CD4-positive, CD25-positive, alpha-beta regulatory T cell (primary cell): ENCODE data around the gene LTF. TPM values are rescaled to one million over a fixed set of nuclear protein-coding genes. Genes with fewer than 3 reads are reported as not detected.
A peak's percentile ranks its signal among the peaks of the same experiment; 100 is the strongest.
"Not testable (repeated sequence)": the region's sequence is repeated elsewhere in the genome, so short reads cannot be mapped to it uniquely, and the experiment has no call there.

Experiments
- ATAC-seq, 2 donors: fragments of 150-1000 bp; cut with Tn5 transposase; one replicate each; pipeline ENCODE4 v1.10.0; 2021; ENCODE audit warnings: low read depth in 2 of 2, moderate number of reproducible peaks in 2 of 2, moderate library complexity in 1 of 2
- DNase-seq, 3 donors: peaks; one replicate each; pipeline versions ENCODE4 v3.0.0 to v3.0.0-alpha.2; 2012 to 2022; ENCODE audit warnings: mixed read lengths in 1 of 3
- H3K27ac ChIP-seq: one replicate; pipeline ENCODE4 v1.7.0; 2013; ENCODE audit warnings: mild to moderate bottlenecking, low read length; ENCODE audit not compliant: insufficient read depth, poor library complexity, severe bottlenecking
- H3K27me3 ChIP-seq: one replicate; pipeline ENCODE4 v1.7.0; 2013; ENCODE audit warnings: low read length; ENCODE audit not compliant: control insufficient read depth, insufficient read depth
- H3K36me3 ChIP-seq: one replicate; pipeline ENCODE4 v1.7.0; 2013; ENCODE audit warnings: mild to moderate bottlenecking, low read length, moderate library complexity; ENCODE audit not compliant: control insufficient read depth, insufficient read depth
- H3K4me1 ChIP-seq: 2 replicates; pipeline ENCODE4 v1.7.0; 2013; ENCODE audit warnings: mild to moderate bottlenecking, low read length; ENCODE audit not compliant: insufficient read depth, control insufficient read depth, poor library complexity, severe bottlenecking
- H3K4me3 ChIP-seq: one replicate; pipeline ENCODE4 v1.7.0; 2013; ENCODE audit warnings: low read depth, mild to moderate bottlenecking, low read length, moderate library complexity
- H3K9me3 ChIP-seq, 2 experiments: 1 replicate in 1 of 2; 2 replicates in 1 of 2; pipeline ENCODE4 v1.7.0; 2013; ENCODE audit warnings: low read length in 2 of 2, mild to moderate bottlenecking in 1 of 2, moderate library complexity in 1 of 2; ENCODE audit not compliant: control insufficient read depth in 2 of 2
- H3K27ac Mint-ChIP-seq, 3 donors: one replicate each; pipeline ENCODE4 v1.8.0; 2020 to 2022; ENCODE audit warnings: mild to moderate bottlenecking in 3 of 3, mixed read lengths in 3 of 3, moderate library complexity in 2 of 3
- H3K27me3 Mint-ChIP-seq: one replicate; pipeline ENCODE4 v1.8.0; 2022; ENCODE audit warnings: mild to moderate bottlenecking, mixed read lengths
- H3K36me3 Mint-ChIP-seq: one replicate; pipeline ENCODE4 v1.8.0; 2020; ENCODE audit warnings: mixed read lengths
- H3K4me1 Mint-ChIP-seq, 4 donors: one replicate each; pipeline ENCODE4 v1.8.0; 2020 to 2022; ENCODE audit warnings: mixed read lengths in 4 of 4, mild to moderate bottlenecking in 1 of 4
- H3K4me3 Mint-ChIP-seq, 4 donors: one replicate each; pipeline ENCODE4 v1.8.0; 2020 to 2022; ENCODE audit warnings: mild to moderate bottlenecking in 4 of 4, mixed read lengths in 4 of 4, moderate library complexity in 3 of 4
- H3K9me3 Mint-ChIP-seq, 7 donors: one replicate each; pipeline ENCODE4 v1.8.0; 2020 to 2022; ENCODE audit warnings: mixed read lengths in 7 of 7, mild to moderate bottlenecking in 3 of 7, moderate library complexity in 2 of 7
- polyA plus RNA-seq, 4 donors: library from polyadenylated mRNA; unstranded; fragments of 300-500 nt; fragmentation: Illumina TruSeq; gene quantifications; one replicate each; pipeline ENCODE4 v1.2.3, GENCODE V29; 2021
- total RNA-seq: library from RNA; stranded (reverse); gene quantifications from one replicate; pipeline ENCODE4 v1.2.3, GENCODE V29; 2022

Gene LTF
- total and polyA plus RNA-seq, 5 donors from 2014 or later, result not detected

DNA sequence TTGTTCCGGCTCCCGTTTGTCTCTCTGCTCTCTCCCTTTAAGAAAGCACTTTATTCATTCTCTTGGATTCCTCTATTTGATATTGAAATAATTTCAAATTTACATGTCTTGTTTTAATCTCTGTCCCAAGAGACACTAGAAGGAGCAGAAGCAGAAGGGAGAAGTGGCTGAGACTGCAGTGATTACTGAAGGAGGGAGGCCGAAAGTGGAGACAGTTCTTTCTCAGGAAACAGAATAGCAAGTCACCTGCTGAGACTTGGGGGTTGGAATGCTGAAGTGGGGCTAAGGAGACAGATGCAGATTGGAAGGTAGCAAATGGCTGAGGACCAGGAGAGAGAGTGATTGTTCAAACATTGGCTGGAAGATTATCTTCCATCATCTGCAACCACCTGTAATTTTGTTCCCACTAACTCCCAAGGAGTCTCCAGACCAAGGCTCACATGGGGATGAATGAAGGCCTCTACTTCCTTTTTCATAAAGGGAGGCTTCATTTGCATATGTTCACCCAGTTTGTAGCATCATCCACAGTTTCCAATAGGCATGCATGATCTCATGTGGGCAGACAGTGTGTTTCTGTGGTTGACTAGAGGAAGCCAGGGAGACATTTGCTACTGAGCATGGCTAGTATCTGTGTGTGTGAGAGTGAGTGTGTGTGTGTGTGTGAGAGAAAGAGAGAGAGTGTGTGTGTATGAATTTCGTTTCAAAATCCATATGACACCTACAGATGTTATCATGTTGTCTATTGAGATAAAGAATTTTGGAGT, 24.0 kb downstream of the LTF start:
- peaks cover 8 to 11% (median 9%) of the 10 kb centered on the region in 4 donors for H3K4me1 Mint-ChIP-seq
- Histone ChIP-seq H3K27ac (no peak overlapping the region), H3K27me3 (no peaks in the 10 kb centered on the region), H3K4me1 (no peaks in the 10 kb centered on the region), H3K36me3 (no peaks in the 10 kb centered on the region), H3K9me3 (no peaks in the 10 kb centered on the region), H3K4me3 (no peak overlapping the region)
- no peaks in the 10 kb centered on the region for H3K27me3 Mint-ChIP-seq
- H3K4me3 Mint-ChIP-seq, result no peak overlapping the region
- ATAC-seq (peak; percentile 64 to 83), DNase-seq (peak in 1 of 3 donors; percentile 52)
- no peaks in the 10 kb centered on the region for H3K36me3 Mint-ChIP-seq
- peak overlapping the region; percentile 21 to 45 (median 34) for H3K27ac Mint-ChIP-seq
- H3K9me3 Mint-ChIP-seq, result peaks cover 0 to 2% (median 0%) of the 10 kb centered on the region in 7 donors

DNA sequence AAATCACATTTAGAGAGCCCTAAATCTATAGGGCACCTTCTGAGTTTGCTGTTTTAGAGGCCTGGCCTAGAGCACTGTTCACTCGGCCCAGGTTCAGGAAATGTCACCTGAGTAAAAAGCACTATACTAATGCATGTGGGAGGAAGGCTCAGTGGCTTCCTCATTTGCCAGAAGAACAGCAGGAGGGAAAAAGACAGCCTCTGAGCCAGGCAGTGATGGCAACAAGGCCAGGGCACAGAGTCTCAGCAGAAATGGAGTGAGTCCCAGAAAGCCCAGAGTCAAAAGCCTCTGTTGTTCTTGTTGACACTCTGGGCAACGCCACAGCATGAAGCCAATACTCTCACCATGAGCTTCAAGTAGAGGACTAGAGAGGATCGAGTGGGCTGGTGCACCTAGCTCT, 25.9 kb downstream of the LTF start:
- Mint-ChIP-seq H3K9me3 (peaks cover 0 to 2% (median 0%) of the 10 kb centered on the region in 7 donors), H3K4me3 (no peak overlapping the region), H3K27ac (no peak overlapping the region), H3K27me3 (no peaks in the 10 kb centered on the region), H3K36me3 (no peaks in the 10 kb centered on the region), H3K4me1 (peaks cover 8 to 11% (median 10%) of the 10 kb centered on the region in 4 donors)
- Histone ChIP-seq H3K9me3 (no peaks in the 10 kb centered on the region), H3K4me1 (no peaks in the 10 kb centered on the region), H3K27me3 (no peaks in the 10 kb centered on the region), H3K27ac (no peak overlapping the region), H3K36me3 (no peaks in the 10 kb centered on the region), H3K4me3 (no peak overlapping the region)
- no peak for DNase-seq
- no peak for ATAC-seq

DNA sequence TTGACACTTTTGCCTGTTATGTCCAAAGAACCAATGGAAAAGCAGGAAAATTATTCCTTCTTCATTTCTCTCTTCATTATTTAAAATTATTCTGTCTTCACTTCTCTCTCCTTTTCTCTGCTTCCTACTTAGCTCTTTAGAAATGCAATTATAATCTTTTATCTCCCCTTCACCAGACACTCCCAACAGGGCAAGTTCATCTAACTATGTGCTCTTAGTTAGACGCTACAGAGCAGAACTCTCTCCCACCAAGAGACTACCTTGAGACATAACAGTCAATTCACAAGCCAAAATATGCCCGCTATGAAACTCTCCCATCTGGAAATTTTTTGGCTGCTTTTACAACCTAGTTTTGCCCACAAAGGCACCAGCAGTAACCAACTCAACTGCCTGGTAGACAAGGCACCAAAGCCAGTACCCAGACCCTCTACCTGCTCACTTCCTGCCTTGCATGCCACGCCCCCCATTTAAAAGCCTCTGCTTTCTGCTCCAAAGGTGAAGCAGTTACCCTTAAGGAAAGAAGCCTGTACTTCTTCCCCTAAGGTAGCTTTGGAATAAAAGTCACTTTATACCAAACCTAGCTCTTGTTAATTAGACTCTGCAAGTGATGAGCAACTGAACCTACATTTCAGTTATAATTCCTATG, 29.5 kb downstream of the LTF start:
- ATAC-seq, result no peak
- Histone ChIP-seq H3K36me3 (no peaks in the 10 kb centered on the region), H3K9me3 (peaks cover 0 to 2% of the 10 kb centered on the region in 2 experiments), H3K27ac (no peak overlapping the region), H3K27me3 (no peaks in the 10 kb centered on the region), H3K4me1 (no peaks in the 10 kb centered on the region), H3K4me3 (no peak overlapping the region)
- Mint-ChIP-seq H3K4me3 (no peak overlapping the region), H3K27me3 (peaks cover 11% of the 10 kb centered on the region), H3K27ac (peak overlapping the region in 1 of 3 donors; percentile 44), H3K4me1 (peaks cover 0 to 2% (median 0%) of the 10 kb centered on the region in 4 donors), H3K36me3 (peaks cover 6% of the 10 kb centered on the region), H3K9me3 (peaks cover 0 to 12% (median 4%) of the 10 kb centered on the region in 7 donors)
- peak in 1 of 3 donors; percentile 26 for DNase-seq

DNA sequence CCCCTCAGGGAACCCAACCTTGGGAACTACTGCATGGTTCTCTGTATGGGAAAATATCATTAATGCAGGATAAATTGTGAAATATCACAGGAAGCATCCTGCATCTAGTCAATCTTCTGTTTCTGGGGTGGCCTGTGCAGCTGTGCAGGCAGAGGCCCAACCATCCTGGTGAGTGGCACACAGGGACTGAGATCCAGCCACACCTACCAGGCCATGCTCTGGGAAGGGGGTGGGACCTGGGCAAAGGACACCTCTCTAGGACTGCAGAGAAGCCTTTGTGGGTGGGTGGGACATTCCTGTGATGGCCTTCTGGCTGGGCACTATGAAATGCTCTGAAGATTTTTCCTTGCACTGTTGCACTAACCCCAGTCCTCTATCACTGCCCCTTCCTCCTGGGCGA, 30.9 kb downstream of the LTF start:
- no peaks in the 10 kb centered on the region for H3K36me3 ChIP-seq
- no peak overlapping the region for H3K4me3 ChIP-seq
- Mint-ChIP-seq H3K27me3 (peaks cover 12% of the 10 kb centered on the region), H3K27ac (no peak overlapping the region), H3K4me1 (peaks cover 0 to 2% (median 0%) of the 10 kb centered on the region in 4 donors), H3K9me3 (peaks cover 0 to 12% (median 4%) of the 10 kb centered on the region in 7 donors), H3K36me3 (peaks cover 6% of the 10 kb centered on the region), H3K4me3 (no peak overlapping the region)
- no peaks in the 10 kb centered on the region for H3K4me1 ChIP-seq
- no peak for ATAC-seq
- peaks cover 0 to 2% of the 10 kb centered on the region in 2 experiments for H3K9me3 ChIP-seq
- no peaks in the 10 kb centered on the region for H3K27me3 ChIP-seq
- DNase-seq, result no peak
- H3K27ac ChIP-seq, result no peak overlapping the region

DNA sequence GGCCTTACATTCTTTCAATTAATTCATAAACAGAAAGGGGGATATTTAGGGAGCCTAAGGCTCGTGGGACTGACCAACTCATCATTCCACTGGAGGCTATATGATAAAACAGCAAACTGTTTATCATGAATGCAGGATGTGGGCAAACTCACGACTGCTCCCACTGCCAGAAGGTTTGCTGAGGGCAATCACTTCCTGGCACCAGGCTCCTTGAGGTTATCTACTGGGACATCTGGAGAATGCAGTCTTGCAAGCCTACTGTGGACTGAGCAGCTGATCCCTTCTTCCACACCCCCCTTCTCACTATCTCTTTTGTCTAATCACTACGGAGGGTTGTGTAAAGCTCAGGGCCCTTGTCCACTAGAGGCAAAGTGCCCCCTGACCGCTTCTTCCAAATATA, 31.6 kb downstream of the LTF start:
- not testable (repeated sequence) for H3K36me3 ChIP-seq, H3K36me3 Mint-ChIP-seq
- H3K9me3 Mint-ChIP-seq, result peaks cover 0 to 12% (median 4%) of the 10 kb centered on the region in 7 donors

DNA sequence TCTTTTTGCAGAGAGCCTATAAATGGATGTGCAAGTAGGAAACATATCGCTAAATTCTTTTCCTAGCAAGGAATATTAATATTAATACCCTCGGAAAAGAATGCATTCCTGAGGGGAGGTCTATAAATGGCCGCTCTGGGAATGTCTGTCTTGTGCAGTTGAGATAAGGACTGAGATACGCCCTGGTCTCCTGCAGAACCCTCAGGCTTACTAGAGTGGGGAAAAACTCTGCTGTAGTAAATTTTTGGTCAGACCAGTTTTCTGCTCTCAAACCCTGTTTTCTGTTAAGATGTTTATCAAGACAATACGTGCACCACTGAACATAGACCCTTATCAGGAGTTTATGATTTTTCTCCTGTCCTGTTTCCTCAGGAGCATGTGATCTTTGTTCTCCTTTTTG, 32.8 kb downstream of the LTF start:
- H3K36me3 Mint-ChIP-seq, DNase-seq, H3K4me3 Mint-ChIP-seq, H3K27ac Mint-ChIP-seq, H3K9me3 ChIP-seq, H3K36me3 ChIP-seq, ATAC-seq, H3K4me3 ChIP-seq, H3K4me1 ChIP-seq, H3K27ac ChIP-seq, H3K4me1 Mint-ChIP-seq, H3K27me3 ChIP-seq: not testable (repeated sequence)
- peaks cover 12% of the 10 kb centered on the region for H3K27me3 Mint-ChIP-seq
- H3K9me3 Mint-ChIP-seq, result peaks cover 0 to 12% (median 4%) of the 10 kb centered on the region in 7 donors

More for the DNA sequence above, 31.6 kb downstream of the LTF start:
- H3K27ac ChIP-seq, ATAC-seq, H3K9me3 ChIP-seq, DNase-seq, H3K4me1 ChIP-seq, H3K27me3 ChIP-seq, H3K27ac Mint-ChIP-seq, H3K4me3 Mint-ChIP-seq, H3K4me1 Mint-ChIP-seq, H3K4me3 ChIP-seq: not testable (repeated sequence)
- peaks cover 12% of the 10 kb centered on the region for H3K27me3 Mint-ChIP-seq

DNA sequence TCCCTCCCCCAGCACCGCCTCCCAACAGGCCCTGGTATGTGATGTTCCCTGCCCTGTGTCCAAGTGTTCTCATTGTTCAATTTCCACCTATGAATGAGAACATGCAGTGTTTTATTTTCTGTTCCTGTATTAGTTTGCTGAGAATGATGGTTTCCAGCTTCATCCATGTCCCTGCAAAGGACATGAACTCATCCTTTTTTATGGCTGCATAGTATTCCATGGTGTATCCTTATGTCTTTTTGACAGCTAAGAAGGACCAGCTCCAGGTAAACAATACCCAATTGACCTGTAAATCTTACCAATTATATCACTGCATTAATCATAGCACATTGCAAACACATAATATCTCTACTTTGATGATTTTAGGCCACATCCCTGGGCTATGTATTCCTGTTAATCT, 33.8 kb downstream of the LTF start:
- ATAC-seq, H3K4me1 ChIP-seq, H3K4me3 ChIP-seq, H3K9me3 ChIP-seq, H3K36me3 Mint-ChIP-seq, H3K27ac Mint-ChIP-seq, H3K27me3 ChIP-seq, H3K4me3 Mint-ChIP-seq, H3K36me3 ChIP-seq, DNase-seq, H3K4me1 Mint-ChIP-seq, H3K27ac ChIP-seq: not testable (repeated sequence)
- Mint-ChIP-seq H3K9me3 (peaks cover 0 to 12% (median 4%) of the 10 kb centered on the region in 7 donors), H3K27me3 (peaks cover 12% of the 10 kb centered on the region)
